HG02840 (cell line): ENCODE data around the gene CARS2.

Experiments used
- ATAC-seq: cut with Tn5 transposase; IDR thresholded peaks from one replicate; pipeline ENCODE4 v1.9.1; 2021; ENCODE audit warnings: mild to moderate bottlenecking, moderate library complexity, moderate number of reproducible peaks; ENCODE audit not compliant: unreplicated experiment, low FRiP score

The CARS2 gene

DNA sequence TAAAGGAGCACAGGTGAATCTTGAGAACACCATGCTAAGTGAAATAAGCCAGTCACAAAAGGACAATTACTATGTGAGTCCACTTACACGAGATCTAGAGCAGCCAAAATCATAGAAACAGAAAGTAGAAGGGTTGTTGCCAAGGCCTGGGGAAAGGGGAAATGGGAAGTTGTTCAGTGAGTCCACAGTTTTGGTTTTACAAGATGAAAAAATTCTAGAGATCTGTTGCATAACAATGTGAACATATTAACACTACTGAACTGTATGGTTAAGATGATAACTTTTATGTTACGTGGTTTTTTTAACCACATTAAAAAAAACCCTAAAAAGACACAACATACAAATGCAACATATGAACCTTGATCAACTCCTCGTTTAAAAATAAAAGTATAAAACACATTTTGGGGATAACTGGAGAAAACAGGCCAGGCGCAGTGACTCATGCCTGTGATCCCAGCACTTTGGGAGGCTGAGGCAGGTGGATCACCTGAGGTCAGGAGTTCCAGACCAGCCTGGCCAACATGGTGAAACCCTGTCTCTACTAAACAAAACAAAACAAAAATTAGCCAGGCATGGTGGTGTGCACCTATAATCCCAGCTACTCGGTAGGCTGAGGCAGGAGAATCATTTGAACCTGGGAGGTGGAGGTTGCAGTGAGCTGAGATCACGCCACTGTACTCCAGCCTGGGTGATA lies 47.6 kb downstream of the CARS2 start:
- peak; percentile 81 for ATAC-seq

- ATAC-seq = no peak
These were observed 48.7 kb downstream of the CARS2 start for GRCh38 chr13:110657196-110657595.

GRCh38 chr13:110653851-110654250 lies 52.1 kb downstream of the CARS2 start:
- ATAC-seq = no peak

GRCh38 chr13:110653271-110653670 lies 52.6 kb downstream of the CARS2 start:
- ATAC-seq = no peak

DNA sequence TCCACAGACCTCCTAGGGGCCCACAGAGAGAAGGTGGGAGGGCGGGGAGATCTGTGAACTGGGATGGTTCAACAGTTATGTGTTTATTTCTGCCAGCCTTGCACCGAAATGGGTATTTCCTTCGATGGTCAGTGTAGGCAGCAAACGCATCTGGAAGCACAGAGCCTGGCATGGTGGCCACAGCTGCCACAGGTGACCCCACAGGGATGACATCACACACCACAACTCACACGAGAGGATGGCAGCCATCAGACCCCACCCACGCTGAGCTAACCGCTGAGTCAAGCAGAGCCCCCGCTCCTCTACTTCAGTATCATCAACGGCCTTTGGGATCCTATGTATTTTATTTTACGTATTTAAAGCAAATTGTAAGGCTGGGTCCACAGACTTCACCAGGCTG lies 53.2 kb downstream of the CARS2 start:
- ATAC-seq = no peak

DNA sequence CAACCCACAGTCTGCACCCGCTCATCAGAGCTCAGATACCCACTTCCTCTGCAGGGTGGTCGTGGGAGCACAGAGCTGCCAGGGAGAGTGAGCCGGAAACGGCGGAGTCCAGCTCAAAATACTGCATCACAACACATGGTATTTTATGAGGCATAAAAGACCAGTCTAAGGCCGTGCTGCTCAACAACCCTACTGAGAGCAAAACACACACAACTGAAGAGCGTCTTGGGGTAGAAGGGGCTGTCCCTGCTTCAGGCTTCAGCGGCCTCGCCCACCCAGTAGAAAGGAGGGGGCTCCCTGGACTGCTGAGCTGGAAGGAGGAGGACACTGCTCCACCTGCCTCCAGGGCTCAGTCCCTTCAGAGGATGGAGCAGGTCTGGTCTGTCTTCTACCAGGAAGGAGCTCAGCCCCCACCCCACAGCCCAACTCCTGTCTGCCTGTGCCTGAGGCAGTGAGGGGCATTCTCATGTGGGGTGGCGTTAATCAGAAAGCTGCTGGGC lies 53.6 kb downstream of the CARS2 start:
- no peak for ATAC-seq

DNA sequence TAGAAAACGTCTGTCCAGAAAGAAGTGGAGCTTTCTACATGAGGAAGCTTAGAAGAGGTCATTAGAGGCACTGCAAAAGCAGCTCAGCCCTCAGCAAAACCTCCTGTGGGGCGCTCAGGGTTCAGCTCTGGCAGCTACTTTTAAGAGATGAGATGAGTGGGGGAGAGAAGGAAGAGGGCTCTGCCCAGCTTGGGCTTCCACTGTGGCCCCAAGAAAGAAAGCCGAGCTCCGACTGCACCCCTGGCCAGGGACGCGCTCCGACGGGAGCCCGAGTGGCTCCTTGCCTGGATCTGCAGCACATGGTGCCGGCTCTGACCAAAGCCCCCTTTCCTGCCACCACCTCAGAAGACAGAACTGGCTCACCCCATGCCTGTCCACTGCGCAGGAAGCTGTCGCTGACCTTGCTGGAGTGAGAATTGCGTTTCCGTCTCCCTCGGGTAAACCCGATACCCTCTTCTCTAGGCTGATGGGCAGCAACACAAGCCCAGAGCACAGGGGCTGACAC lies 54.1 kb downstream of the CARS2 start:
- ATAC-seq = no peak

- ATAC-seq = no peak
These were observed 54.6 kb downstream of the CARS2 start for GRCh38 chr13:110651271-110651670.

DNA sequence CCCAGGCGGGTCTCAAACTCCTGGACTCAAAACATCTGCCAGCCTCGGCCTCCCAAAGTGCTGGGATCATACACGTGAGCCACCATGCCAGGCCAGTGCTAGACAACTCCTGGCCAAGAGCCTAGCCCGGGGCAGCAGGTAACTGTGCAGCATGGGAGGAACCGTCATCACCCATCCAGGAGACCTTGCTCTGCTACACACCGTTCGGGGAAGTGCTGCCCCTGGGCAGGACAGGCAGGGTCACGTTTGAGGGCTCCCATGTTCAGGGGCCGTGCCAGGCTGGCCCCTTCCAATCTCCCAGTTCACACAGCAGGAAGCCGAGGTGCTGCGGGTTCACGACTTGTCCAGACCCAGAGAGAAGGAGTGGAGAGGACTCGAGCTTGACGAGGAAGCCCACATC lies 55.5 kb downstream of the CARS2 start:
- ATAC-seq = no peak

- no peak for ATAC-seq
These were observed 56.4 kb downstream of the CARS2 start for GRCh38 chr13:110649551-110649950.

- no peak for ATAC-seq
These were observed 57.0 kb downstream of the CARS2 start for GRCh38 chr13:110648848-110649421.

DNA sequence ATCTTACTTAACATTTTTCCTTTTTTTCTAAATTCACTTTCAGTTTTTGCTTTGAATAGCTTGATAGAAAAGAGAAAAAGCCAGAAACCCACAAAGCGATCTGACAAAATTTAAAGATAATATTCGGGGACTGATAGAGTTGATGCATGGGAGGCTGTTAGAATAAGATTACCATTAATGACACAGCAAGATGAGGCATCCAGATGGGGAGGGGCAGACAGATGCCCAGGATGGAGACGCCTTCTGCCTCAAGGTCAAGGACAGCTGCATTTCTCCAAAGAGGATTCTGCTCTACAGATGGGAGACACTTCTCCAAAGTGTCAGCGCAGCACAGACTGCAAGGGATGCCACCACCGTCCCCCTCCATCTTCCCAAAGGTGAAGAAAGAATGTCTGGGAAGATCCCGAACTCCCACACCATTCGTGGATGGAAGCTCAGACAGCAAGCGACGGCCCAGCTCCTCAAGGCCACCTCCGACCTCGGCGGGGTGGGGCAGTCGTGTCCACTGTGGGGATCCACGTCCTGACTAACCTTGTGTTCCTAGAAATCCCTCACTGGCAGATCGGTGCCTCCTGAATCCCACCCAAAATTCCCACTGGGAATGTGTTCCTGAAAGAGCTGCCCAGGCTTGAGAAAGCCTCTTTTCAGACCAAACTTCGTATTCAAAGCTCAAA lies 57.6 kb downstream of the CARS2 start:
- no peak for ATAC-seq

GRCh38 chr13:110647365-110647737 lies 58.6 kb downstream of the CARS2 start:
- no peak for ATAC-seq

DNA sequence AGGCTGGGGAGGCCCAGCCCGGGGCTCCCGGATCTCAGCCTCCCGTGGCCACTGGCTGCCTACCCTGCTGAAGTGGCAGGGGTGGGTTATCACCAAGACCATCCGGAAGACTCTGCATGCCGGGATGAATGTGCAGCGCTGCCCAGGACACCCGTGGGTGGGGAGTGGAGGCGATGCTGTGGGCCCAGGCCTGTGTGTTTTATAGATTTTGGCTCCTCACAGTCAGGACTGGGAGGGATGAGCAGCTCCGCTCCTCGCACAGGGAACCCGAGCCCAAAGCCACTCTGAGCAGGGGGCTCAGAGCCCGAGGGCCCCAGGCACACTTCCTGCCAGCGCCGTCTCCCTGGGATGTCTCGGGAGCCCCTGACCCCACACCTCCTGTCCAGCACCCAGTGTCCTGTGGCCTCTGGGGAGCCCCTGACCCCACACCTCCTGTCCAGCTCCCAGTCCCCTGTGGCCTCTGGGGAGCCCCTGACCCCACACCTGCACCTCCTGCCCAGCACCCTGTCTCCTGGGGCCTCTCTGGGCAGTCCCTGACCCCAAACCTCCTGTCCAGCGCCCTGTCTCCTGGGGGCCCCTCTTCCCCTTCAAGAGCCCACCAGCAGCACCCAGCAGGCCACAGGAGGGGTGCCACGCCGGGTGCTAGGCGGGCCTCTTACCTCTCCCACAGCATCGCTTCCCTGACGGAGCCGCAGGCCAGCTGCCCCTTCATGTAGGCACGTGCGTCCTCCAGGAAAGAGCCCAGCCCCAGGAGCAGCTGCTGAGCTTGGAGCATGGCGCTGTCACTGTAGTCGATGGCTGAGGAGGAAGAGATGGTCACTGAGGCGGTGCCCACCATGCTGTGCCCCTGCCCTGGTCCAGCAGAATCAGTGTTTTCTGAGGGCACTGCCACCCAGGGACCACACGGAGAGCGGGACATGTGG lies 59.2 kb downstream of the CARS2 start:
- no peak for ATAC-seq

DNA sequence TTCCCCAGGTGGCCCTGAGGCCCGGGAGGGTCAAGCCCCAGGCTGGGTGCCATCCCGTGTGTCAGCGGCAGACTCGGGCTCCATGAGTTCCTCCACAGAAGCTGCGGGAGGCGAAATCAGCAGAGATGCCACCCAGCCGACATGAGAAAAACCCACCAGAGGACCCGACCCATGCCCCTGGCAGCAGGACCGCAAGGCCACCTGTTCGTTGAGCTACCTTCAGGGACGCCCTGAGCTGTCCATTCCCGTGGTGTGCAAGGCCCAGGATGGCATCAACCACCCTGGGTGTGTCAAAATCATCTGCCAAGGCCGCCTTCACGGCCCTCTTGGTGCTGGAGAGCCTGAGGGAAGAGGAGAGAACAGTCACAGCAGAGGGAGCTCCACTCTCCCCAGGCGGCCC lies 60.2 kb downstream of the CARS2 start:
- no peak for ATAC-seq

- ATAC-seq = peak; percentile 64
These were observed 60.9 kb downstream of the CARS2 start for GRCh38 chr13:110644892-110645521.

DNA sequence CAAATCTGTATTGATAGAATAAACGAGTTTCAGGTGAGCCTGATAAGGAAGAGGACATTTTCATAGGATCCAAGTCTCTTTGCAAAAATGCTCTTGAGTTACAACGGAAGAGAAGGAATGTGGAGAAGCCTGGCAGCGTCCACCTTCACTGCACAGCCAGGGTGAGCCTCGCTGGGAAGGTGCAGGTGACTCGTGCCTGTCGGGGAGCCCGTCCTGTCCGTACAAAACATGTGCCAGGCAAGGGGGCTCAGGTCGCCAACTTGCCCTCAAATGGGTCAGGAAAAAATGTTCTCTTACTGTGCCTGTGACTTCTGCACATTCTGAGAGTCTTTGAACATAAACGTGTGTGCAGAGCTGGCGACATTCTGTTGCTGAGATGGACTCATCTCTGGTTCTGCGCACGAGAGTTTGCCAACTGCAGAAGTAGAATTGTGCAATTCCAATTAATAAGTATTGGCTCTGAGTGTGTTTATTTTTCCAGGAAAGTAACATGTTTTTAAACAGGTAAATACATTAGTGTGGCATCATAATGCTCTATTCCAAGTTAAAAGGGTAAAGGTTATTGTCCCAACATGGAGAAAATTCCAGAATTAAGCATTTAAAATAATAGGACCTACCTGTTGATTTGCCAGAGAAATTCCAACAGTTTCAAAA lies 62.0 kb downstream of the CARS2 start:
- no peak for ATAC-seq

DNA sequence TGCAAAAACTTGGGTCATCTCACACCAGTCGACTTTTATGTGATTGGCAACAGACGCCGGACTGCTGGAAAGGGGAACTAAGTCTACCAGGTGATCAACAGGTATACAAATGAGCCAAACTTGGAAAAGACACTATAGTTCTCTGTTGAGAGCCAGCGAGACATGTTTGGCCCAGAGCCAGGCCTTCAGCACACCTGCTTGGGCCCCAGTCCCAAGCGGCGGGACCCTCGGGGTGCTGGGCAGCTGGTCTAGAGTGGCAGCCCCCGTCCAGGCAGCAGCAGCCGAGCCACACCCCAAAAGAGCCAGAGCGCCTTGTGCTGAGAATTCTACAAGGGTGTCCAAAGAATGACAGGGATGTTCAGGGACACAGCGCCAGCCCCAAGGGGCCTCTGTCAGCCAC lies 62.6 kb downstream of the CARS2 start:
- no peak for ATAC-seq

DNA sequence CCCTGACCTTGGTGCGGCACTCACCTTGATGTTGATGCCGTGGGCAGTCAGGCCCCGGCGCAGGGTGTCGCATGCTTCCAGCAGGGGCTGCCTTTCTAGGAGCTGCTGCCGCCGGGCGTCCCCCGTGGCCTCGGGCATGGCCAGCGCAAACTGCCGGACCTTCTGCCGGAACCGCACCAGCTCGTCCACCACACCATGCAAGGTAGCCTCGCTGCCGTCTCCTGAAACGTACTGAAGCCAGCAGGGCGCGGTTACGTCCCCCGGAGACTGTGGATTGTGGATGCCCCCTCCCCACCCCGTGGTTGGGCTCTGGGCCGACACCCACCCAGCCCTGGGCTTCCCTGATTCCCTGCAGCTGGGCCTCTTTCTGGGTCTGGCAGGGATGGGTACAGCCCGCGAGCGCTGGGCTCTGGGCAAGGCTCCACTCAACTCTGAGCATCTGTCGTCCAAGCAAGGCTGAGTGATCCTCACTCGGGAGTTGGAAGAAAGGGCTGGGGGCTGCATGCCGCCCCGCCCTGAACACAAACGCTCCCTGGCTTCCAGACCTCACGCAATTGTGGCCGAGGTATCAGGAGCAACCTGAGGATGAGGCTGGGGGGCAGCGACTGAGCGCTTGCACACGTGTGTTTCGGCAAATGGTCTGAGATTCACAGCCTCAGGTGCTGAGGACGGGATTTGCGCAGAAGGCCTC lies 63.5 kb downstream of the CARS2 start:
- ATAC-seq = no peak
